K562 (cell line): ENCODE measurements around the gene FCRL3. TPM values are rescaled to one million over a fixed set of nuclear protein-coding genes. Genes with fewer than 3 reads are reported as not detected.

ENCODE experiments used
- CTCF ChIP-seq, 3 experiments: IDR thresholded peaks in 2 of 3; conservative IDR thresholded peaks in 1 of 3; 2 replicates each; pipeline ENCODE4 v1.5.1; 2011 to 2012; ENCODE audit warnings: low read length in 3 of 3, mild to moderate bottlenecking in 3 of 3, control low read depth in 2 of 3, improper control_type of control experiment in 1 of 3, inconsistent platforms in 1 of 3, low read depth in 1 of 3, mixed read lengths in 1 of 3, moderate library complexity in 1 of 3; ENCODE audit not compliant: insufficient read depth in 2 of 3
- GTF2E2 ChIP-seq: fragments of 200-800 bp; sonication (Bioruptor generic); IDR thresholded peaks from 2 replicates; pipeline ENCODE4 v1.6.1; 2016; ENCODE audit warnings: missing genetic modification characterization, missing compliant biosample characterization
- NFE2L1 ChIP-seq: fragments of 450-650 bp; IDR thresholded peaks from 2 replicates; pipeline ENCODE4 v1.6.1; 2016; ENCODE audit warnings: missing genetic modification characterization, low read depth, mild to moderate bottlenecking, missing compliant biosample characterization, moderate library complexity, borderline replicate concordance
- NR3C1 ChIP-seq: sonication (generic); formaldehyde crosslinking; IDR thresholded peaks from 2 replicates; pipeline ENCODE4 v1.8.1; 2022; ENCODE audit warnings: missing genetic modification reagents
- SNIP1 ChIP-seq: fragments of 450-650 bp; IDR thresholded peaks from 2 replicates; pipeline ENCODE4 v1.7.1; 2017; ENCODE audit warnings: low read depth, mild to moderate bottlenecking
- TCF3 ChIP-seq: sonication (generic); formaldehyde crosslinking; IDR thresholded peaks from 2 replicates; pipeline ENCODE4 v1.4.0; 2020; ENCODE audit warnings: mild to moderate bottlenecking, missing genetic modification reagents
- TRIM25 ChIP-seq: fragments of 450-650 bp; IDR thresholded peaks from 2 replicates; pipeline ENCODE4 v1.7.0; 2016; ENCODE audit warnings: borderline replicate concordance
- polyA plus RNA-seq, 8 experiments: library from polyadenylated mRNA; depleted of rRNA in 4 of 8; stranded (reverse) in 5 of 8; unstranded in 3 of 8; fragments of >200 nt; fragmentation: Nextera tagmentation in 2 of 8; fragmentation: Illumina TruSeq in 1 of 8; extraction: Ambion mirVana in 2 of 8; extraction: Trizol in 1 of 8; gene quantifications; 2 replicates each; pipeline versions ENCODE4 v1.2.1 to v1.2.3, GENCODE V29; 2011 to 2014; ENCODE audit warnings: inconsistent platforms in 1 of 8, missing spikeins in 1 of 8
- total RNA-seq, 7 experiments: library from RNA; depleted of rRNA in 6 of 7; stranded (reverse); fragments of >200 nt in 6 of 7; fragmentation: Illumina TruSeq in 2 of 7; extraction: Trizol in 2 of 7; gene quantifications; 2 replicates each; pipeline versions ENCODE4 v1.2.1 to v1.2.3, GENCODE V29; 2011 to 2021; ENCODE audit warnings: low replicate concordance in 1 of 7

Gene FCRL3
- total and polyA plus RNA-seq, 9 of the 15 experiments (the other 6 are each of a cell fraction or from before 2014, with no cell fraction given): not detected

- TF ChIP-seq TRIM25 (no peak), GTF2E2 (no peak), NR3C1 (CRISPR knock-in tag) (no peak), TCF3 (CRISPR knock-in tag) (no peak), SNIP1 (no peak), NFE2L1 (tag) (no peak), CTCF (IDR thresholded peaks at IDR 0.05 in 2 of 3, conservative IDR thresholded peaks at IDR 0.05 in 1 of 3; ENCODE audit: insufficient read depth in 2 of 3, low read depth in 1 of 3, low read length in 3 of 3) (no peak)
Observed at GRCh38 chr1:157653494-157653873, 47.1 kb downstream of the FCRL3 start (continued).
